WTC11 (cell line): Measurements from ENCODE around the gene PRR22.

Source experiments
- ATF2 ChIP-seq: sonication (generic); formaldehyde crosslinking; IDR thresholded peaks from 2 replicates; pipeline ENCODE4 v1.8.1; 2022; ENCODE audit warnings: low read depth, missing genetic modification reagents, borderline replicate concordance
- CTCF ChIP-seq: fragments of 200-600 bp; IDR thresholded peaks from 2 replicates; pipeline ENCODE4 v1.8.0; 2022; ENCODE audit warnings: antibody characterized with exemption
- ELF4 ChIP-seq: sonication (generic); formaldehyde crosslinking; IDR thresholded peaks from 2 replicates; pipeline ENCODE4 v1.8.1; 2022; ENCODE audit warnings: low read depth, mild to moderate bottlenecking, moderate library complexity, missing genetic modification reagents
- GABPB1 ChIP-seq: sonication (generic); formaldehyde crosslinking; IDR thresholded peaks from 2 replicates; pipeline ENCODE4 v1.8.1; 2023; ENCODE audit warnings: mild to moderate bottlenecking, missing genetic modification reagents
- NR2C2 ChIP-seq: sonication (generic); formaldehyde crosslinking; IDR thresholded peaks from 2 replicates; pipeline ENCODE4 v1.8.0; 2022; ENCODE audit warnings: mild to moderate bottlenecking, missing genetic modification reagents
- SP1 ChIP-seq: sonication (generic); formaldehyde crosslinking; conservative IDR thresholded peaks from 2 replicates; pipeline ENCODE4 v1.8.1; 2022; ENCODE audit warnings: missing genetic modification reagents
- TCF7 ChIP-seq: sonication (generic); formaldehyde crosslinking; IDR thresholded peaks from 2 replicates; pipeline ENCODE4 v1.8.0; 2022; ENCODE audit warnings: mild to moderate bottlenecking, low read depth, missing genetic modification reagents, moderate library complexity
- ZNF263 ChIP-seq: sonication (generic); formaldehyde crosslinking; IDR thresholded peaks from 2 replicates; pipeline ENCODE4 v1.8.1; 2022; ENCODE audit warnings: low read depth, mild to moderate bottlenecking, moderate library complexity, missing genetic modification reagents

GRCh38 chr19:5799247-5800241, 15.0 kb upstream of the PRR22 start:
- TF ChIP-seq CTCF (no peak), GABPB1 (CRISPR knock-in tag) (no peak), NR2C2 (CRISPR knock-in tag) (no peak), ELF4 (CRISPR knock-in tag) (no peak), SP1 (no peak), ATF2 (no peak), ZNF263 (CRISPR knock-in tag) (no peak), TCF7 (CRISPR knock-in tag) (no peak)
